ENCODE data around the gene CAMK2B.
A peak's percentile ranks its signal among the peaks of the same experiment; 100 is the strongest.

The CAMK2B gene

GRCh38 chr7:44262031-44262430 is 63.4 kb downstream of the CAMK2B start:
- no peak for DNase-seq (ENCODE audit: low read depth)
- TF ChIP-seq CTCF (conservative IDR thresholded peaks at IDR 0.05; ENCODE audit: low read depth, low read length): no peak
- H3K4me3 ChIP-seq (ENCODE audit: low read length): no peak overlapping the region

GRCh38 chr7:44261240-44261639 is 64.2 kb downstream of the CAMK2B start:
- no peak for TF ChIP-seq CTCF (conservative IDR thresholded peaks at IDR 0.05; ENCODE audit: low read depth, low read length)
- H3K4me3 ChIP-seq (ENCODE audit: low read length): no peak overlapping the region
- DNase-seq (ENCODE audit: low read depth): no peak

GRCh38 chr7:44259547-44260457 is 65.6 kb downstream of the CAMK2B start:
- DNase-seq (ENCODE audit: low read depth): peak; percentile 32

DNA sequence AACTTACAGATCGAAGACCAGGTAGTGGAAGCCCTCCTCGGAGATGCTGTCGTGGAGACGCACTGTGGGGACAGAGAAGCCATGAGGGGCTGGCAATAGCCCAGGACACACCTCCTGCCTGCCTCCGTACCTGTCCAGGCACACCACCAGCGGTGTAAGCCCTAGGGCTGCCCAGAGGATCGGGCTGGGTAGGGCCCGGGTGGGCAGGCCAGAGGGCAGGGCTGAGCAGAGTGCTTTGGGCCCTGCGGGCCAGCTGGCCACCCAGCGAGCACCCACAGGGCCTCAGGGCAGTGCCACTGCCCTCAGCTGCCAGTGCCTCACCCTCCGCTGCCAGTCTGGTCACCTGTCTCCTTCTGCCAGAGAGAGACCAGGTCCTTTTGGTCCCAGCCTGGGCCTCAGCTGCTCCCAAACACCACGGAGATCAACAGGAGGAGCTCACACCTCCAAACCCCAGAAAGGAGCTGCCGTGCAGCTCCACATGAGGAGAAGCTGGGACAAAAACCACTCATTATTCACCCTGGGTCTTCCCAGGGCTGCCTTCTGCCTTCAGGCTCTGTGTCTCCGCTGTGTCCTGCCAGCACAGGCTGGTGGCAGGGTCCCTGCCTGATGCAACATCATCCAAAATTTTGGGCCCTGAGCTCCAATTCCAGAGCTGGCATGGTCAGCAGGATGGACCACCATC is 66.4 kb downstream of the CAMK2B start:
- H3K4me3 ChIP-seq (ENCODE audit: low read length): no peak overlapping the region
- no peak for DNase-seq (ENCODE audit: low read depth)
- TF ChIP-seq CTCF (conservative IDR thresholded peaks at IDR 0.05; ENCODE audit: low read depth, low read length): no peak

More at GRCh38 chr7:44259547-44260457, 65.6 kb downstream of the CAMK2B start:
- no peak overlapping the region for H3K4me3 ChIP-seq (ENCODE audit: low read length)
- TF ChIP-seq CTCF (conservative IDR thresholded peaks at IDR 0.05; ENCODE audit: low read depth, low read length): no peak

- DNase-seq (ENCODE audit: low read depth): no peak
- no peak for TF ChIP-seq CTCF (conservative IDR thresholded peaks at IDR 0.05; ENCODE audit: low read depth, low read length)
- no peak overlapping the region for H3K4me3 ChIP-seq (ENCODE audit: low read length)
These were observed 67.0 kb downstream of the CAMK2B start for GRCh38 chr7:44258423-44258760.

- peak; percentile 67 for DNase-seq (ENCODE audit: low read depth)
- peak; percentile 2 for TF ChIP-seq CTCF (conservative IDR thresholded peaks at IDR 0.05; ENCODE audit: low read depth, low read length)
- H3K4me3 ChIP-seq (ENCODE audit: low read length): no peak overlapping the region
These were observed 67.6 kb downstream of the CAMK2B start for GRCh38 chr7:44257618-44258422.

Measured in retinal pigment epithelial cell (primary cell).